Kidney epithelial cell (primary cell): ENCODE measurements around the gene AMELX. TPM values are rescaled to one million over a fixed set of nuclear protein-coding genes. Genes with fewer than 3 reads are reported as not detected.

Experiments used
- DNase-seq: peaks from one replicate; pipeline ENCODE4 v3.0.0-alpha.2; 2010; ENCODE audit warnings: low read depth
- H3K27me3 ChIP-seq: 2 replicates; pipeline ENCODE4 v1.6.0; 2011; ENCODE audit warnings: low read length; ENCODE audit not compliant: control insufficient read depth, insufficient read depth
- H3K36me3 ChIP-seq: 2 replicates; pipeline ENCODE4 v1.5.1; 2011; ENCODE audit warnings: low read length; ENCODE audit not compliant: control insufficient read depth, insufficient read depth
- H3K4me3 ChIP-seq: 2 replicates; pipeline ENCODE4 v1.5.1; 2011; ENCODE audit warnings: low read depth, mild to moderate bottlenecking, control low read depth, low read length
- total RNA-seq: library from RNA; depleted of rRNA; stranded (reverse); fragments of >200 nt; gene quantifications from 2 replicates; pipeline ENCODE4 v1.2.3, GENCODE V29; 2015
- TF ChIP-seq, protein P1 (sequence below): IDR thresholded peaks from 2 replicates; pipeline ENCODE4 v1.5.1; 2011; ENCODE audit warnings: mild to moderate bottlenecking, moderate library complexity, low read length, control low read depth, inconsistent platforms; ENCODE audit not compliant: insufficient read depth, poor library complexity, severe bottlenecking

Gene AMELX
- total RNA-seq = not detected in 2 replicates

DNA sequence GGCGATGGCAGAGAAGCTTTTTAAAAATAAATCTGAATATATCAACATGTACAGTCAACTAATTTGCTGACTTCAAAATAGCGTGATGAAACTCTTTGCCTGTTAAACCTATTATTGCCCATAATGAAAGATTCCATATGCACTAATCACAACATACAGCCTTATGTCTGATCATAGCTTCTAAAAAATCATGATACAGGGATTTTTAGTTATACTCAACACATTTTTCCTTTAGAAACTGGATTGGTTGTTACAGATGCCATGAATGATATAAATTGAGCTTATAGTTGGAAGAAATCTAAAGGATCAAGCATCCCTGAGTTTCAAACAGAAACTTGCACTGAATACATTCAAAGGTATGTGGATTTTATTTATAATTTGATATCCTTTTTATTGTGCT, at the start of gene AMELX:
AMELX (plus strand) TSS at position 301 of the 400 bp plus-strand sequence. CDS start 1,376 bp downstream, outside the sequence.
- Histone ChIP-seq H3K27me3 (no peaks in the 10 kb centered on the region), H3K4me3 (no peak within 1 kb of the TSS), H3K36me3 (no peaks in the 10 kb centered on the region)
- DNase-seq = no peak
- TF ChIP-seq, protein P1, sequence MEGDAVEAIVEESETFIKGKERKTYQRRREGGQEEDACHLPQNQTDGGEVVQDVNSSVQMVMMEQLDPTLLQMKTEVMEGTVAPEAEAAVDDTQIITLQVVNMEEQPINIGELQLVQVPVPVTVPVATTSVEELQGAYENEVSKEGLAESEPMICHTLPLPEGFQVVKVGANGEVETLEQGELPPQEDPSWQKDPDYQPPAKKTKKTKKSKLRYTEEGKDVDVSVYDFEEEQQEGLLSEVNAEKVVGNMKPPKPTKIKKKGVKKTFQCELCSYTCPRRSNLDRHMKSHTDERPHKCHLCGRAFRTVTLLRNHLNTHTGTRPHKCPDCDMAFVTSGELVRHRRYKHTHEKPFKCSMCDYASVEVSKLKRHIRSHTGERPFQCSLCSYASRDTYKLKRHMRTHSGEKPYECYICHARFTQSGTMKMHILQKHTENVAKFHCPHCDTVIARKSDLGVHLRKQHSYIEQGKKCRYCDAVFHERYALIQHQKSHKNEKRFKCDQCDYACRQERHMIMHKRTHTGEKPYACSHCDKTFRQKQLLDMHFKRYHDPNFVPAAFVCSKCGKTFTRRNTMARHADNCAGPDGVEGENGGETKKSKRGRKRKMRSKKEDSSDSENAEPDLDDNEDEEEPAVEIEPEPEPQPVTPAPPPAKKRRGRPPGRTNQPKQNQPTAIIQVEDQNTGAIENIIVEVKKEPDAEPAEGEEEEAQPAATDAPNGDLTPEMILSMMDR = no peak

DNA sequence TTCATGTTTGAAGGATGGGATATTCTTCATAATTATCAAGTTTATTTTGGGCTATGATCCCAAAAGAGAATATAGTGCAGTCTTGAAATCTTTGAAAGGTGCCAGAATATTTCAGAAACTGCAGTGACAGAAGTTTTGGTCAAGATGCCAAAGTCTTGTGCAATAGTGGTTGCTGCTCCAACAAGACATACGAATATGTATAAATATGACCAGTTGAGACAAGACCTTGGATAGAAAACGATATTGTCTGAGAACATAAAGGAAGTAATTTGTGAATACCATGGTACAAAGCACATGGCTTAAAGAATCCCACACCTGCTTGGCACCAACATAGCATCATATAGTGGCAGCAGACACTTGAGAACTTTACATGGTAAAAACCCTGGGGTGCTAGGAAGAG, 48.6 kb upstream of the AMELX start:
- TF ChIP-seq, protein P1 = no peak

DNA sequence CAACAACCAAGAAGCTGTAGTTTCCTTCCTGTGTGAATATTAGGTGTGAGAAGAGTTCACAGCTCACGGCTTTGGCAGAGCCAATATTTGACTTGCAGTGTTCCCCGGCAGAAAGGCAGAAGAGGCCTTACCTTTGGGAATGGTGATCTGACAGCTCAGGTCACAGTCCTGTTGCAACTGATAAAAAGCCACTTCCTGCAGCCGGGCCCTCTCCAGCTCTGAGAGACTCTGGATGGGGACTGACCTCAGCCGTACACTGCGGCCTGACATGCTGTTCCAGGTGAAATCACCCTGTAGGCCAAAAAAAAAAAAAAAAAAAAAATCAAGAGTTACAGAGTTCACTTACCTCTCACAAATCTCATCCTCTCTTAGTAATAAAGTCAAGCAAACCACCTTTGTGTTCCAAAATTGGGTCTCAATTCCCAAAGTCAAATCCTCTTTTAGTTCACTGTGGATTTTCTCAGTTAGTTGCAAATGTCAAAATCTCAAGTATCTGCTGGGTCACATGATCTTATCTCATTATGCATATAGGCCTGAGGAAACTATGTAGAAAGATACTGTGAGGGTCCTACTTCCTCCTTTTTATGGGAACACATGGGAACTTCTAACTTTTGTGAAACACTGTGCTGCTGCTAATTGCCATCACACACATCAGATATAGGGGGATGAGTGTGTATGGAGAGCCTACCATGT, 38.6 kb upstream of the AMELX start:
- no peaks in the 10 kb centered on the region for H3K27me3 ChIP-seq
- no peak for DNase-seq
- H3K36me3 ChIP-seq = no peaks in the 10 kb centered on the region
- H3K4me3 ChIP-seq = no peak overlapping the region
- TF ChIP-seq, protein P1 = no peak

More for the DNA sequence above, 48.6 kb upstream of the AMELX start:
- no peak for DNase-seq
- H3K27me3 ChIP-seq = no peaks in the 10 kb centered on the region
- H3K36me3 ChIP-seq = no peaks in the 10 kb centered on the region
- no peak overlapping the region for H3K4me3 ChIP-seq

DNA sequence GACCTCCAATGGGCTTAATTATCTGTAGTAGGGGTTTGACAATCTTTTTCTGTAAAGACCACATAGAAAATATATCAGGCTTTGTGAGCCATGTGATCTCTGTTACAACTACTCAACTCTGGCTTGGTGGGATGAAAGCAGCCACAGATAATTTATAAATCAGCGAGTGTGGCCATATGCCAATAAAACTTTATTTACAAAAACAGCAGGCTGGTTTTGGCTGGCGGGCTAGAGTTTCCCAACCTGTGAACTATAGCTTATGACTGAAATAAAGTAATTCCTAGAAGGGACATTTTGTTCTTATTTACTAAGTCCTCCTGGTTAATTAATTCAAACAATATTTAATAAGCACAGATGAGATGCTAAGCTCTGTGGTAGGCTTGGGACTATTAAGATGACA, 35.9 kb upstream of the AMELX start:
- Histone ChIP-seq H3K4me3 (no peak overlapping the region), H3K27me3 (no peaks in the 10 kb centered on the region), H3K36me3 (no peaks in the 10 kb centered on the region)
- no peak for DNase-seq
- TF ChIP-seq, protein P1 = no peak

DNA sequence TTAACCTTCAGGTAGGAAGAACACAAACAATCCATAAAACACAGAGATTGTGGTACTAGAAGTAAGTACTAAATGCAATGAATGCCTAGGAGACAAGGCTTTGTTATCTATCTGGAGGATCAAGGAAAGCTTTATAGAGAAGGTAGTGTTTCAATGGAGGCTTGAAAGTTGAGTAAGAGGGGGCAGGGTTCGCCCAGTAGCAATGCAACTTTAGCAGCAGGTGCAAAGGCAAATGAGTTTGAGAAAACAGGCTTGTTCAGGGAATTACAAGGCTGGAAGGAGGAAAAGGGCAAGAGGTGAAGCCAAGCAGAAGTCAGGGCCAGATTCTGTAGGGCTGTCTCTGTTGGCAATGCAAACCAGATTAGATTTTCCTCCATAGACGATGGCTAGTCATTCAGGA, 35.5 kb upstream of the AMELX start:
- TF ChIP-seq, protein P1 = no peak

DNA sequence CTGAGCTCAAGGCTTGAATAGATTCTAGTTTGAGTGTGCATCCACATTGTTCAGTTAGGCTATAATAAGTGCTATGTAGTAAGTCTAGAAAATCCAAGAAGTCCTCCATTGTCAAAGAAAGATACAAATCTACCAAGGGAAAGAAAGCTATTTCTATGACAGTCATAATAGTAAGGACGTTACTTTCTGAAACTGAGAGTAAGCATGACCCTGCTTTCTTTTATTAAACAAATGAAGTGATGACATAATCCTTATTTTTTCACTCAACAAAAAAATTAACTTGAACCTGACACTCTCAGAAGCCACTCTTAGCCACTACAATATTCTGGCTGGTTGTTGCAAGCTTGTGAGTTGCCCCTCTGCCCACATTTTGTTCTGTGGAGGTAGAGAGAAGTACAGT, 33.8 kb upstream of the AMELX start:
- Histone ChIP-seq H3K4me3 (no peak overlapping the region), H3K36me3 (no peaks in the 10 kb centered on the region), H3K27me3 (no peaks in the 10 kb centered on the region)
- TF ChIP-seq, protein P1 = no peak
- DNase-seq = no peak

More for the DNA sequence above, 35.5 kb upstream of the AMELX start:
- Histone ChIP-seq H3K4me3 (no peak overlapping the region), H3K36me3 (no peaks in the 10 kb centered on the region), H3K27me3 (no peaks in the 10 kb centered on the region)
- no peak for DNase-seq
